Lower leg skin (tissue), 4 donors: ENCODE results near the gene LIFR. TPM values are rescaled to one million over a fixed set of nuclear protein-coding genes. Genes with fewer than 3 reads are reported as not detected.

ENCODE experiments used
- microRNA-seq, 2 donors: library from miRNA; unstranded; fragments of <30 nt; microRNA quantifications; one replicate each; pipeline ENCODE4, GENCODE V29; 2016; ENCODE audit warnings: borderline replicate concordance in 2 of 2, borderline number of aligned reads in 1 of 2
- total RNA-seq, 4 donors: library from RNA; depleted of rRNA; stranded (reverse); fragments of >200 nt; gene quantifications; one replicate each; pipeline ENCODE4 v1.1.0, GENCODE V29; 2016

LIFR gene
- total RNA-seq, 4 donors from 2014 or later: 28.3 to 70.6 (median 42.1) TPM

Small RNAs within 50 kb of the gene (microRNA-seq; reads per million reads assigned to microRNA genes)
- gene MIR3650: 0 reads per million in 2 donors
